Measurements from ENCODE around the gene ZNF626.
A peak's percentile ranks its signal among the peaks of the same experiment; 100 is the strongest.
"Not testable (repeated sequence)": the region's sequence is repeated elsewhere in the genome, so short reads cannot be mapped to it uniquely, and the experiment has no call there.

ZNF626 gene

GRCh38 chr19:20660473-20661140, 764 bp downstream of the ZNF626 start:
- Histone ChIP-seq H3K27ac (ENCODE audit: insufficient read depth in 1 of 2, low read depth in 1 of 2, low read length in 2 of 2, poor library complexity in 1 of 2, severe bottlenecking in 2 of 2) (peak overlapping the region; percentile 90 to 96), H3K27me3 (replicated peaks in 2 of 5; ENCODE audit: control insufficient read depth in 4 of 5, insufficient read depth in 5 of 5, low read length in 4 of 5) (no peaks in the 10 kb centered on the region), H3K36me3 (ENCODE audit: control insufficient read depth in 4 of 4, insufficient read depth in 4 of 4, low read length in 3 of 4) (peaks cover 3 to 42% (median 26%) of the 10 kb centered on the region in 4 experiments), H3K4me1 (ENCODE audit: control extremely low read depth in 1 of 4, control insufficient read depth in 4 of 4, insufficient read depth in 4 of 4, low read length in 3 of 4) (peaks cover 0 to 14% (median 3%) of the 10 kb centered on the region in 4 experiments), H3K4me3 (ENCODE audit: control insufficient read depth in 1 of 7, extremely low read depth in 1 of 7, insufficient read depth in 4 of 7, low read depth in 2 of 7, low read length in 6 of 7) (peak overlapping the region; percentile 64 to 82 (median 80)), H3K9me3 (ENCODE audit: control extremely low read depth in 1 of 5, control insufficient read depth in 4 of 5, insufficient read depth in 2 of 5, low read depth in 1 of 5, low read length in 4 of 5) (peaks cover 2 to 47% (median 30%) of the 10 kb centered on the region in 5 experiments)
- WGBS (ENCODE audit: insufficient coverage) = 60% methylated on average over 22 of the region's 29 CpGs
- peak in 1 of 3 donors; percentile 27 for DNase-seq
- ChIA-PET POLR2A (interaction anchor here (1.5 to 1.7 kb wide), 2 partner anchors 95 to 116 kb away, joined by 5 to 6 read pairs; partner anchors contain the start of genes ZNF66 and ZNF737), CTCF (no interaction called here)

GRCh38 chr19:20640545-20640944, 20.8 kb downstream of the ZNF626 start:
- Histone ChIP-seq H3K9me3 (ENCODE audit: control extremely low read depth in 1 of 5, control insufficient read depth in 4 of 5, insufficient read depth in 2 of 5, low read depth in 1 of 5, low read length in 4 of 5) (peaks cover 7 to 79% (median 46%) of the 10 kb centered on the region in 5 experiments), H3K36me3 (ENCODE audit: control insufficient read depth in 4 of 4, insufficient read depth in 4 of 4, low read length in 3 of 4) (peaks cover 30 to 85% (median 38%) of the 10 kb centered on the region in 4 experiments), H3K4me3 (ENCODE audit: control insufficient read depth in 1 of 7, extremely low read depth in 1 of 7, insufficient read depth in 4 of 7, low read depth in 2 of 7, low read length in 6 of 7) (no peak overlapping the region), H3K27ac (ENCODE audit: insufficient read depth in 1 of 2, low read depth in 1 of 2, low read length in 2 of 2, poor library complexity in 1 of 2, severe bottlenecking in 2 of 2) (no peak overlapping the region), H3K27me3 (replicated peaks in 2 of 5; ENCODE audit: control insufficient read depth in 4 of 5, insufficient read depth in 5 of 5, low read length in 4 of 5) (no peaks in the 10 kb centered on the region), H3K4me1 (ENCODE audit: control extremely low read depth in 1 of 4, control insufficient read depth in 4 of 4, insufficient read depth in 4 of 4, low read length in 3 of 4) (no peaks in the 10 kb centered on the region)
- ChIA-PET POLR2A (no interaction called here), CTCF (no interaction called here)
- DNase-seq = peak in 1 of 3 donors; percentile 18
- 100% methylated on average over 1 of the region's 2 CpGs for WGBS (ENCODE audit: insufficient coverage)

GRCh38 chr19:20640023-20640422, 21.3 kb downstream of the ZNF626 start:
- Histone ChIP-seq H3K36me3 (ENCODE audit: control insufficient read depth in 4 of 4, insufficient read depth in 4 of 4, low read length in 3 of 4) (peaks cover 32 to 85% (median 36%) of the 10 kb centered on the region in 4 experiments), H3K9me3 (ENCODE audit: control extremely low read depth in 1 of 5, control insufficient read depth in 4 of 5, insufficient read depth in 2 of 5, low read depth in 1 of 5, low read length in 4 of 5) (peaks cover 7 to 79% (median 41%) of the 10 kb centered on the region in 5 experiments)

GRCh38 chr19:20624560-20624959, 36.8 kb downstream of the ZNF626 start:
- no CpG with 5 or more reads among the region's 2 CpGs for WGBS (ENCODE audit: insufficient coverage)
- POLR2A ChIA-PET; H3K27me3 ChIP-seq (replicated peaks in 2 of 5; ENCODE audit: control insufficient read depth in 4 of 5, insufficient read depth in 5 of 5, low read length in 4 of 5); H3K36me3 ChIP-seq (ENCODE audit: control insufficient read depth in 4 of 4, insufficient read depth in 4 of 4, low read length in 3 of 4); H3K27ac ChIP-seq (ENCODE audit: insufficient read depth in 1 of 2, low read depth in 1 of 2, low read length in 2 of 2, poor library complexity in 1 of 2, severe bottlenecking in 2 of 2); CTCF ChIA-PET; H3K4me3 ChIP-seq (ENCODE audit: control insufficient read depth in 1 of 7, extremely low read depth in 1 of 7, insufficient read depth in 4 of 7, low read depth in 2 of 7, low read length in 6 of 7); DNase-seq; H3K4me1 ChIP-seq (ENCODE audit: control extremely low read depth in 1 of 4, control insufficient read depth in 4 of 4, insufficient read depth in 4 of 4, low read length in 3 of 4): not testable (repeated sequence)
- H3K9me3 ChIP-seq (ENCODE audit: control extremely low read depth in 1 of 5, control insufficient read depth in 4 of 5, insufficient read depth in 2 of 5, low read depth in 1 of 5, low read length in 4 of 5) = peaks cover 11 to 39% (median 20%) of the 10 kb centered on the region in 5 experiments

More at GRCh38 chr19:20640023-20640422, 21.3 kb downstream of the ZNF626 start:
- no peaks in the 10 kb centered on the region for H3K4me1 ChIP-seq (ENCODE audit: control extremely low read depth in 1 of 4, control insufficient read depth in 4 of 4, insufficient read depth in 4 of 4, low read length in 3 of 4)
- ChIA-PET POLR2A (no interaction called here), CTCF (no interaction called here)
- WGBS (ENCODE audit: insufficient coverage) = no CpG with 5 or more reads among the region's 2 CpGs
- H3K27me3 ChIP-seq (replicated peaks in 2 of 5; ENCODE audit: control insufficient read depth in 4 of 5, insufficient read depth in 5 of 5, low read length in 4 of 5) = no peaks in the 10 kb centered on the region
- no peak for DNase-seq
- no peak overlapping the region for H3K4me3 ChIP-seq (ENCODE audit: control insufficient read depth in 1 of 7, extremely low read depth in 1 of 7, insufficient read depth in 4 of 7, low read depth in 2 of 7, low read length in 6 of 7)
- H3K27ac ChIP-seq (ENCODE audit: insufficient read depth in 1 of 2, low read depth in 1 of 2, low read length in 2 of 2, poor library complexity in 1 of 2, severe bottlenecking in 2 of 2) = no peak overlapping the region

- no peaks in the 10 kb centered on the region for H3K27me3 ChIP-seq (replicated peaks in 2 of 5; ENCODE audit: control insufficient read depth in 4 of 5, insufficient read depth in 5 of 5, low read length in 4 of 5)
- H3K27ac ChIP-seq (ENCODE audit: insufficient read depth in 1 of 2, low read depth in 1 of 2, low read length in 2 of 2, poor library complexity in 1 of 2, severe bottlenecking in 2 of 2) = no peak overlapping the region
- 100% methylated on average over 1 of the region's 2 CpGs for WGBS (ENCODE audit: insufficient coverage)
- no peaks in the 10 kb centered on the region for H3K36me3 ChIP-seq (ENCODE audit: control insufficient read depth in 4 of 4, insufficient read depth in 4 of 4, low read length in 3 of 4)
- H3K4me3 ChIP-seq (ENCODE audit: control insufficient read depth in 1 of 7, extremely low read depth in 1 of 7, insufficient read depth in 4 of 7, low read depth in 2 of 7, low read length in 6 of 7) = no peak overlapping the region
- ChIA-PET POLR2A (no interaction called here), CTCF (no interaction called here)
- H3K9me3 ChIP-seq (ENCODE audit: control extremely low read depth in 1 of 5, control insufficient read depth in 4 of 5, insufficient read depth in 2 of 5, low read depth in 1 of 5, low read length in 4 of 5) = peaks cover under 1 to 38% (median 22%) of the 10 kb centered on the region in 5 experiments
- DNase-seq = no peak
- H3K4me1 ChIP-seq (ENCODE audit: control extremely low read depth in 1 of 4, control insufficient read depth in 4 of 4, insufficient read depth in 4 of 4, low read length in 3 of 4) = no peaks in the 10 kb centered on the region
Measured at GRCh38 chr19:20616071-20616470, 45.3 kb downstream of the ZNF626 start.

- 94% methylated on average over 3 of the region's 4 CpGs for WGBS (ENCODE audit: insufficient coverage)
- peaks cover 5 to 41% (median 25%) of the 10 kb centered on the region in 5 experiments for H3K9me3 ChIP-seq (ENCODE audit: control extremely low read depth in 1 of 5, control insufficient read depth in 4 of 5, insufficient read depth in 2 of 5, low read depth in 1 of 5, low read length in 4 of 5)
- not testable (repeated sequence) for H3K4me1 ChIP-seq (ENCODE audit: control extremely low read depth in 1 of 4, control insufficient read depth in 4 of 4, insufficient read depth in 4 of 4, low read length in 3 of 4)
Measured at GRCh38 chr19:20614971-20615370, 46.4 kb downstream of the ZNF626 start.

GRCh38 chr19:20612711-20613316, 48.6 kb downstream of the ZNF626 start:
- Histone ChIP-seq H3K36me3 (ENCODE audit: control insufficient read depth in 4 of 4, insufficient read depth in 4 of 4, low read length in 3 of 4) (no peaks in the 10 kb centered on the region), H3K27ac (ENCODE audit: insufficient read depth in 1 of 2, low read depth in 1 of 2, low read length in 2 of 2, poor library complexity in 1 of 2, severe bottlenecking in 2 of 2) (no peak overlapping the region), H3K4me1 (ENCODE audit: control extremely low read depth in 1 of 4, control insufficient read depth in 4 of 4, insufficient read depth in 4 of 4, low read length in 3 of 4) (no peaks in the 10 kb centered on the region), H3K9me3 (ENCODE audit: control extremely low read depth in 1 of 5, control insufficient read depth in 4 of 5, insufficient read depth in 2 of 5, low read depth in 1 of 5, low read length in 4 of 5) (peaks cover 5 to 45% (median 25%) of the 10 kb centered on the region in 5 experiments), H3K4me3 (ENCODE audit: control insufficient read depth in 1 of 7, extremely low read depth in 1 of 7, insufficient read depth in 4 of 7, low read depth in 2 of 7, low read length in 6 of 7) (peak overlapping the region in 1 of 7 experiments; percentile 38), H3K27me3 (replicated peaks in 2 of 5; ENCODE audit: control insufficient read depth in 4 of 5, insufficient read depth in 5 of 5, low read length in 4 of 5) (no peaks in the 10 kb centered on the region)
- POLR2A ChIA-PET = no interaction called here
- CTCF ChIA-PET = no interaction called here
- DNase-seq = no peak
- 33% methylated on average over 4 of the region's 5 CpGs for WGBS (ENCODE audit: insufficient coverage)

More at GRCh38 chr19:20614971-20615370, 46.4 kb downstream of the ZNF626 start:
- DNase-seq; H3K36me3 ChIP-seq (ENCODE audit: control insufficient read depth in 4 of 4, insufficient read depth in 4 of 4, low read length in 3 of 4); POLR2A ChIA-PET; H3K4me3 ChIP-seq (ENCODE audit: control insufficient read depth in 1 of 7, extremely low read depth in 1 of 7, insufficient read depth in 4 of 7, low read depth in 2 of 7, low read length in 6 of 7); H3K27me3 ChIP-seq (replicated peaks in 2 of 5; ENCODE audit: control insufficient read depth in 4 of 5, insufficient read depth in 5 of 5, low read length in 4 of 5); H3K27ac ChIP-seq (ENCODE audit: insufficient read depth in 1 of 2, low read depth in 1 of 2, low read length in 2 of 2, poor library complexity in 1 of 2, severe bottlenecking in 2 of 2): not testable (repeated sequence)
- CTCF ChIA-PET = interaction anchor here (1.1 kb wide), 1 partner anchor 12 kb away, joined by 3 read pairs; no protein-coding TSS in a partner anchor
